ENCODE data around the gene ATF2. TPM values are rescaled to one million over a fixed set of nuclear protein-coding genes. Genes with fewer than 3 reads are reported as not detected.
A peak's percentile ranks its signal among the peaks of the same experiment; 100 is the strongest.

Gene ATF2
- total and polyA plus RNA-seq, 5 donors from 2014 or later, result 22.3 to 62.6 (median 39.6) TPM

- H3K36me3 ChIP-seq (ENCODE audit: control insufficient read depth, insufficient read depth, low read length), result peaks cover 8% of the 10 kb centered on the region
These were observed 110.8 kb downstream of the ATF2 start for GRCh38 chr2:175057078-175057685.

GRCh38 chr2:175055993-175056392, 112.0 kb downstream of the ATF2 start:
- peaks cover 0 to 2% (median 0%) of the 10 kb centered on the region in 7 donors for H3K9me3 Mint-ChIP-seq

More at GRCh38 chr2:175057078-175057685, 110.8 kb downstream of the ATF2 start:
- H3K4me1 Mint-ChIP-seq, result peaks cover 0 to 5% (median 2%) of the 10 kb centered on the region in 4 donors
- H3K9me3 Mint-ChIP-seq, result peaks cover 0 to 2% (median 0%) of the 10 kb centered on the region in 7 donors
- Histone ChIP-seq H3K4me3 (ENCODE audit: low read depth, low read length) (no peak overlapping the region), H3K4me1 (ENCODE audit: control insufficient read depth, insufficient read depth, low read length, poor library complexity, severe bottlenecking) (no peaks in the 10 kb centered on the region), H3K27me3 (ENCODE audit: control insufficient read depth, insufficient read depth, low read length) (no peaks in the 10 kb centered on the region), H3K27ac (ENCODE audit: insufficient read depth, low read length, poor library complexity, severe bottlenecking) (no peak overlapping the region), H3K9me3 (ENCODE audit: control insufficient read depth in 2 of 2, low read length in 2 of 2) (no peaks in the 10 kb centered on the region)
- H3K27me3 Mint-ChIP-seq, result peaks cover 4% of the 10 kb centered on the region
- peaks cover 17% of the 10 kb centered on the region for H3K36me3 Mint-ChIP-seq
- H3K27ac Mint-ChIP-seq, result no peak overlapping the region
- H3K4me3 Mint-ChIP-seq, result no peak overlapping the region
- ATAC-seq (ENCODE audit: low read depth in 2 of 2) (no peak), DNase-seq (no peak)

GRCh38 chr2:175054340-175054739, 113.7 kb downstream of the ATF2 start:
- Mint-ChIP-seq H3K27ac (no peak overlapping the region), H3K27me3 (peaks cover 4% of the 10 kb centered on the region), H3K4me1 (peaks cover 0 to 3% (median 0%) of the 10 kb centered on the region in 4 donors), H3K4me3 (no peak overlapping the region), H3K9me3 (peaks cover 0 to 3% (median 0%) of the 10 kb centered on the region in 7 donors), H3K36me3 (peaks cover 18% of the 10 kb centered on the region)
- Histone ChIP-seq H3K27ac (ENCODE audit: insufficient read depth, low read length, poor library complexity, severe bottlenecking) (no peak overlapping the region), H3K9me3 (ENCODE audit: control insufficient read depth in 2 of 2, low read length in 2 of 2) (no peaks in the 10 kb centered on the region), H3K36me3 (ENCODE audit: control insufficient read depth, insufficient read depth, low read length) (peaks cover 7% of the 10 kb centered on the region), H3K4me3 (ENCODE audit: low read depth, low read length) (no peak overlapping the region), H3K4me1 (ENCODE audit: control insufficient read depth, insufficient read depth, low read length, poor library complexity, severe bottlenecking) (no peaks in the 10 kb centered on the region), H3K27me3 (ENCODE audit: control insufficient read depth, insufficient read depth, low read length) (no peaks in the 10 kb centered on the region)
- no peak for DNase-seq
- ATAC-seq (ENCODE audit: low read depth in 2 of 2), result no peak

More at GRCh38 chr2:175055993-175056392, 112.0 kb downstream of the ATF2 start:
- H3K4me1 Mint-ChIP-seq, result peaks cover 0 to 3% (median 0%) of the 10 kb centered on the region in 4 donors
- no peak overlapping the region for H3K4me3 ChIP-seq (ENCODE audit: low read depth, low read length)
- H3K27me3 ChIP-seq (ENCODE audit: control insufficient read depth, insufficient read depth, low read length), result no peaks in the 10 kb centered on the region
- no peak overlapping the region for H3K27ac Mint-ChIP-seq
- DNase-seq, result no peak
- no peak for ATAC-seq (ENCODE audit: low read depth in 2 of 2)
- no peaks in the 10 kb centered on the region for H3K4me1 ChIP-seq (ENCODE audit: control insufficient read depth, insufficient read depth, low read length, poor library complexity, severe bottlenecking)
- H3K36me3 ChIP-seq (ENCODE audit: control insufficient read depth, insufficient read depth, low read length), result peaks cover 8% of the 10 kb centered on the region
- H3K9me3 ChIP-seq (ENCODE audit: control insufficient read depth in 2 of 2, low read length in 2 of 2), result no peaks in the 10 kb centered on the region
- H3K27ac ChIP-seq (ENCODE audit: insufficient read depth, low read length, poor library complexity, severe bottlenecking), result no peak overlapping the region
- H3K36me3 Mint-ChIP-seq, result peaks cover 21% of the 10 kb centered on the region
- peaks cover 4% of the 10 kb centered on the region for H3K27me3 Mint-ChIP-seq
- H3K4me3 Mint-ChIP-seq, result no peak overlapping the region

GRCh38 chr2:175049661-175050060, 118.3 kb downstream of the ATF2 start:
- no peak overlapping the region for H3K4me3 Mint-ChIP-seq
- H3K9me3 Mint-ChIP-seq, result peaks cover 0 to 5% (median 0%) of the 10 kb centered on the region in 7 donors
- DNase-seq (no peak), ATAC-seq (ENCODE audit: low read depth in 2 of 2) (no peak)
- Histone ChIP-seq H3K27me3 (ENCODE audit: control insufficient read depth, insufficient read depth, low read length) (no peaks in the 10 kb centered on the region), H3K36me3 (ENCODE audit: control insufficient read depth, insufficient read depth, low read length) (no peaks in the 10 kb centered on the region), H3K4me3 (ENCODE audit: low read depth, low read length) (no peak overlapping the region), H3K9me3 (ENCODE audit: control insufficient read depth in 2 of 2, low read length in 2 of 2) (no peaks in the 10 kb centered on the region), H3K27ac (ENCODE audit: insufficient read depth, low read length, poor library complexity, severe bottlenecking) (no peak overlapping the region), H3K4me1 (ENCODE audit: control insufficient read depth, insufficient read depth, low read length, poor library complexity, severe bottlenecking) (no peaks in the 10 kb centered on the region)
- H3K4me1 Mint-ChIP-seq, result no peaks in the 10 kb centered on the region
- H3K36me3 Mint-ChIP-seq, result peaks cover 14% of the 10 kb centered on the region
- peaks cover 4% of the 10 kb centered on the region for H3K27me3 Mint-ChIP-seq
- no peak overlapping the region for H3K27ac Mint-ChIP-seq

GRCh38 chr2:175048275-175048674, 119.7 kb downstream of the ATF2 start:
- Mint-ChIP-seq H3K9me3 (peaks cover 0 to 5% (median 0%) of the 10 kb centered on the region in 7 donors), H3K4me3 (no peak overlapping the region), H3K27me3 (peaks cover 4% of the 10 kb centered on the region), H3K27ac (no peak overlapping the region), H3K4me1 (no peaks in the 10 kb centered on the region), H3K36me3 (peaks cover 14% of the 10 kb centered on the region)
- no peaks in the 10 kb centered on the region for H3K9me3 ChIP-seq (ENCODE audit: control insufficient read depth in 2 of 2, low read length in 2 of 2)
- no peak overlapping the region for H3K4me3 ChIP-seq (ENCODE audit: low read depth, low read length)
- H3K27ac ChIP-seq (ENCODE audit: insufficient read depth, low read length, poor library complexity, severe bottlenecking), result no peak overlapping the region
- ATAC-seq (ENCODE audit: low read depth in 2 of 2) (no peak), DNase-seq (no peak)
- H3K27me3 ChIP-seq (ENCODE audit: control insufficient read depth, insufficient read depth, low read length), result no peaks in the 10 kb centered on the region
- H3K4me1 ChIP-seq (ENCODE audit: control insufficient read depth, insufficient read depth, low read length, poor library complexity, severe bottlenecking), result no peaks in the 10 kb centered on the region
- no peaks in the 10 kb centered on the region for H3K36me3 ChIP-seq (ENCODE audit: control insufficient read depth, insufficient read depth, low read length)

- Mint-ChIP-seq H3K36me3 (no peaks in the 10 kb centered on the region), H3K27ac (peak overlapping the region in 1 of 3 donors; percentile 49), H3K9me3 (peaks cover 0 to 3% (median 0%) of the 10 kb centered on the region in 7 donors), H3K4me3 (no peak overlapping the region), H3K4me1 (peaks cover 4 to 7% (median 5%) of the 10 kb centered on the region in 4 donors), H3K27me3 (no peaks in the 10 kb centered on the region)
- no peaks in the 10 kb centered on the region for H3K4me1 ChIP-seq (ENCODE audit: control insufficient read depth, insufficient read depth, low read length, poor library complexity, severe bottlenecking)
- DNase-seq (no peak), ATAC-seq (ENCODE audit: low read depth in 2 of 2) (no peak)
- no peaks in the 10 kb centered on the region for H3K9me3 ChIP-seq (ENCODE audit: control insufficient read depth in 2 of 2, low read length in 2 of 2)
- no peak overlapping the region for H3K4me3 ChIP-seq (ENCODE audit: low read depth, low read length)
- H3K27me3 ChIP-seq (ENCODE audit: control insufficient read depth, insufficient read depth, low read length), result no peaks in the 10 kb centered on the region
- no peaks in the 10 kb centered on the region for H3K36me3 ChIP-seq (ENCODE audit: control insufficient read depth, insufficient read depth, low read length)
- no peak overlapping the region for H3K27ac ChIP-seq (ENCODE audit: insufficient read depth, low read length, poor library complexity, severe bottlenecking)
These were observed 128.5 kb downstream of the ATF2 start for GRCh38 chr2:175039490-175039889.

- H3K4me1 Mint-ChIP-seq, result peaks cover 4 to 7% (median 5%) of the 10 kb centered on the region in 4 donors
- H3K27ac Mint-ChIP-seq, result no peak overlapping the region
- DNase-seq (no peak), ATAC-seq (ENCODE audit: low read depth in 2 of 2) (no peak)
- Histone ChIP-seq H3K4me3 (ENCODE audit: low read depth, low read length) (no peak overlapping the region), H3K36me3 (ENCODE audit: control insufficient read depth, insufficient read depth, low read length) (no peaks in the 10 kb centered on the region), H3K9me3 (ENCODE audit: control insufficient read depth in 2 of 2, low read length in 2 of 2) (no peaks in the 10 kb centered on the region), H3K27ac (ENCODE audit: insufficient read depth, low read length, poor library complexity, severe bottlenecking) (no peak overlapping the region), H3K4me1 (ENCODE audit: control insufficient read depth, insufficient read depth, low read length, poor library complexity, severe bottlenecking) (no peaks in the 10 kb centered on the region), H3K27me3 (ENCODE audit: control insufficient read depth, insufficient read depth, low read length) (no peaks in the 10 kb centered on the region)
- H3K36me3 Mint-ChIP-seq, result no peaks in the 10 kb centered on the region
- no peaks in the 10 kb centered on the region for H3K27me3 Mint-ChIP-seq
- H3K9me3 Mint-ChIP-seq, result peaks cover 0 to 3% (median 0%) of the 10 kb centered on the region in 7 donors
- no peak overlapping the region for H3K4me3 Mint-ChIP-seq
These were observed 129.0 kb downstream of the ATF2 start for GRCh38 chr2:175039031-175039430.

- Mint-ChIP-seq H3K27ac (no peak overlapping the region), H3K9me3 (peaks cover 0 to 2% (median 0%) of the 10 kb centered on the region in 7 donors), H3K27me3 (no peaks in the 10 kb centered on the region), H3K36me3 (no peaks in the 10 kb centered on the region), H3K4me1 (peaks cover 4 to 7% (median 5%) of the 10 kb centered on the region in 4 donors), H3K4me3 (no peak overlapping the region)
- Histone ChIP-seq H3K27me3 (ENCODE audit: control insufficient read depth, insufficient read depth, low read length) (no peaks in the 10 kb centered on the region), H3K9me3 (ENCODE audit: control insufficient read depth in 2 of 2, low read length in 2 of 2) (no peaks in the 10 kb centered on the region), H3K36me3 (ENCODE audit: control insufficient read depth, insufficient read depth, low read length) (no peaks in the 10 kb centered on the region), H3K4me3 (ENCODE audit: low read depth, low read length) (no peak overlapping the region), H3K4me1 (ENCODE audit: control insufficient read depth, insufficient read depth, low read length, poor library complexity, severe bottlenecking) (no peaks in the 10 kb centered on the region), H3K27ac (ENCODE audit: insufficient read depth, low read length, poor library complexity, severe bottlenecking) (no peak overlapping the region)
- no peak for ATAC-seq (ENCODE audit: low read depth in 2 of 2)
- DNase-seq, result no peak
These were observed 130.1 kb downstream of the ATF2 start for GRCh38 chr2:175037941-175038340.

Data from CD4-positive, CD25-positive, alpha-beta regulatory T cell (primary cell).